HG02610 (cell line): Measurements from ENCODE around the gene THAP11.

Source experiments
- ATAC-seq: cut with Tn5 transposase; IDR thresholded peaks from one replicate; pipeline ENCODE4 v1.9.1; 2021; ENCODE audit warnings: mild to moderate bottlenecking, moderate library complexity; ENCODE audit not compliant: unreplicated experiment

Gene THAP11

GRCh38 chr16:67882374-67883145, 40.4 kb downstream of the THAP11 start:
- no peak for ATAC-seq

DNA sequence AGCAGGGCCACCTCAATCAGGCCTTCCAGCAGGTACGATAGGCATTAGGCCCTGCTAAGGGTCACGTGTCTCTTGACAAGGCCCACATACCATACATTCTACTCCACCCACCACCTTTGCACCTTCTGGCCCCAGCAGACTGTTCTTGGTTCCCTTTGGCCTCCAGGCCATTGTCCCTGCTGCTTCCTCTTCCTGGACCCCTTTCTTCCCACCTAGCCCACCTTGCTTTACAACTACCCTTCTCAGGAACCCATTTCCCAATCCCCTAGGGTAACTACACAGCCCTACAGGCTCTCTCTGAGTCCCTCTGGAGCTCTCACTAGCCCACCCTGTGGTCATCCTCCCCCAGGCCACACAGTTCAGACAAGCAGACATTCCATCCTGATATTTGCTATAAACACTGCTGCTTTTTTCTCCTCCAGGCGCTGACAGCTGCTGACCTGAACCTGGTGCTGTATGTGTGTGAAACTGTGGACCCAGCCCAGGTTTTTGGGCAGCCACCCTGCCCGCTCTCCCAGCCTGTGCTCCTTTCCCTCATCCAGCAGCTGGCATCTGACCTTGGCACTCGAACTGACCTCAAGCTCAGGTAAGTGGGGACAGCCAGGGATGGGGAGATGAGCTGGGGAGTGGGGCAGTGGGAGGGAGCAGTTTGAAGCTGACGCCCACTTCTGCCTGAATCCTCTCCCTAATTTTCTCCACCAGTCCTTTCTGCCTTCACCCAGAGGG, 41.2 kb downstream of the THAP11 start:
- no peak for ATAC-seq

GRCh38 chr16:67883872-67884261, 41.7 kb downstream of the THAP11 start:
- no peak for ATAC-seq

GRCh38 chr16:67884684-67885083, 42.6 kb downstream of the THAP11 start, which contains the start of gene NRN1L:
TSS of gene NRN1L (plus strand) at chr16:67884885. CDS start at chr16:67884904, 19 bp downstream.
- ATAC-seq: no peak

DNA sequence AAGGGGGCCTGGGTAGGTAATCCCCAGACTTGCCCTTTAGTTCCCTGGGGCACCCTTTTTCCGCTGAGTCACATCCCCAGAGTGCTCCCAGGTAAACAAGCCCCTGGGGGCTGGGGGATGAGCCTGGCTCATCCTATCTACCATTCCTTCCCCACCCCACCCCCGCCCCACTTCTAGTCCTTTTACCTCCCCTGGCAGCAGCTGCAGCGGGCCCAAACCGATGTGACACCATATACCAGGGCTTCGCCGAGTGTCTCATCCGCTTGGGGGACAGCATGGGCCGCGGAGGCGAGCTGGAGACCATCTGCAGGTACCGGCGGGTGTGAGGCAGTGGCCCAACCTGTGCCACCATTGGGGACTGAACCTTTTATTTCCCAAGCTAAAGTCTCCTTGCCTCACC, 43.4 kb downstream of the THAP11 start:
- ATAC-seq: no peak

DNA sequence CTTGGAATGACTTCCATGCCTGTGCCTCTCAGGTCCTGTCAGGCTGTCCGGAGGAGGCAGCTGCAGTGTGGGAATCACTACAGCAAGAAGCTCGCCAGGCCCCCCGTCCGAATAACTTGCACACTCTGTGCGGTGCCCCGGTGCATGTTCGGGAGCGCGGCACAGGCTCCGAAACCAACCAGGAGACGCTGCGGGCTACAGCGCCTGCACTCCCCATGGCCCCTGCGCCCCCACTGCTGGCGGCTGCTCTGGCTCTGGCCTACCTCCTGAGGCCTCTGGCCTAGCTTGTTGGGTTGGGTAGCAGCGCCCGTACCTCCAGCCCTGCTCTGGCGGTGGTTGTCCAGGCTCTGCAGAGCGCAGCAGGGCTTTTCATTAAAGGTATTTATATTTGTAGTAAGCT, 43.9 kb downstream of the THAP11 start:
- no peak for ATAC-seq

- ATAC-seq: no peak
These were observed 44.3 kb downstream of the THAP11 start for GRCh38 chr16:67886387-67886786.

GRCh38 chr16:67888331-67888730, 46.2 kb downstream of the THAP11 start:
- no peak for ATAC-seq

DNA sequence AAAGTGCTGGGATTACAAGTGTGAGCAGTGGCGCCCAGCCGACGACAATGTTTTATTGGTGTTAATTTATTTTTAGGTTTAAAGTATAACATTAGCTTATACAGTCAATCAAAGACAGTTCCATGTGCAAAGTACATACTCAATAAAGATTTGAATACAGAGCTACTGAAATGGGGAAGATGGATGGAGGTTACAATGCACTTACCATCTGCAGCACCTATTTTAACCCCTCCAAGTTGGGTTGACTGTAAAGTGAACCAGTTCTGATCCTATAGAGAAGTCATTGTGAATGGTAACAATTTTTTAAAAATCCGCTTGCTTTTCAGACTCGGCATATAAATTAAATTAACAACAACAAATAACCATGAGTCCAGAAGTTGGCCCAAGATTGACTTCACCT, 50.3 kb downstream of the THAP11 start:
- no peak for ATAC-seq

GRCh38 chr16:67892899-67893742, 51.0 kb downstream of the THAP11 start, which contains the start of gene PSKH1:
TSS of gene PSKH1 (plus strand) at chr16:67893254. CDS start at chr16:67908750, 15,496 bp downstream.
- ATAC-seq: peak; percentile 89
